GM12874 (cell line): ENCODE results near the gene CCDC88B.

Experiments used
- TF ChIP-seq, protein P1 (sequence below): IDR thresholded peaks from 2 replicates; pipeline ENCODE4 v1.5.1; 2011; ENCODE audit warnings: low read depth, mild to moderate bottlenecking, control low read depth, low read length, moderate library complexity; ENCODE audit not compliant: insufficient read depth

Gene CCDC88B

DNA sequence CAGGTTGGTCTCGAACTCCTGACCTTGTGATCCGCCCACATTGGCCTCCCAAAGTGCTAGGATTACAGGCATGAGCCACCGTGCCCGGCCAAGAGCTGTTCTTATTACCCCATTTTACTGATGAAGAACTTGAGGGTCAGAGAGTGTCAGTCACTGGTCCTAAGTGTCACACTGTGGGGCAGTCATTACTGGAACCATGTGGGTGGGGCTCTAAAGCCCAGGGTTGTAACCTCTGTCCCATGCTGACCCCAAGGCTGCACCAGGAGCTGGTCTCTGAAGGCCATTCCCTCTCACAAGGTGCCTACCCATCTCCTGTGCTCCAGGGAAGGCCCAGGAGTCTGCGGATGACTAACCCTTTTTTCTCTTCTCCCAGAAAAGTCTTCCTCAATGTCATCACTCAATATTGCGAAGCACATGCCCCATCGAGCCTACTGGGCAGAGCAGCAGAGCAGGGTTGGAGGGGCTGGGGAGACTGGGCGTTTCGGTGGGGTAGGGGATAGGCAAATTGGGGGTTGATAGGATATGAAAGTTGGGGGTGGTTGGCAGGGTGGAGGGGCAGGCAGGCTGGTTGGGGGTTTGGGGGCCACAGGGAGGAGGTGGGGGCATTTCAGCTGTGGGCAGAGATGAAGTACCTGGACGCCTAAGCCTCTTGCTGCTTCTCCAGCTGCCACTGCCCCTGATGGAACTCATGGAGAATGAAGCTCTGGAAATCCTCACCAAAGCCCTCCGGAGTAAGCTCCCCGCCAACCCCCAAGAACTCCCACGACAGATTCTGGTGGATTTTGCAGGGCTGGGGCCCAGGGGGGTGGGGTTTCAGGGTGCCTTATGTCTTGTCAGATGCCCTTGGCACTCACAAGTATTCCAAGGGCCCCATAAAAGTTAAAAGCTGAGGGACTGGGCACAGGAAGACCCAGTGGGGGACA lies 36.6 kb upstream of the CCDC88B start:
- TF ChIP-seq, protein P1, sequence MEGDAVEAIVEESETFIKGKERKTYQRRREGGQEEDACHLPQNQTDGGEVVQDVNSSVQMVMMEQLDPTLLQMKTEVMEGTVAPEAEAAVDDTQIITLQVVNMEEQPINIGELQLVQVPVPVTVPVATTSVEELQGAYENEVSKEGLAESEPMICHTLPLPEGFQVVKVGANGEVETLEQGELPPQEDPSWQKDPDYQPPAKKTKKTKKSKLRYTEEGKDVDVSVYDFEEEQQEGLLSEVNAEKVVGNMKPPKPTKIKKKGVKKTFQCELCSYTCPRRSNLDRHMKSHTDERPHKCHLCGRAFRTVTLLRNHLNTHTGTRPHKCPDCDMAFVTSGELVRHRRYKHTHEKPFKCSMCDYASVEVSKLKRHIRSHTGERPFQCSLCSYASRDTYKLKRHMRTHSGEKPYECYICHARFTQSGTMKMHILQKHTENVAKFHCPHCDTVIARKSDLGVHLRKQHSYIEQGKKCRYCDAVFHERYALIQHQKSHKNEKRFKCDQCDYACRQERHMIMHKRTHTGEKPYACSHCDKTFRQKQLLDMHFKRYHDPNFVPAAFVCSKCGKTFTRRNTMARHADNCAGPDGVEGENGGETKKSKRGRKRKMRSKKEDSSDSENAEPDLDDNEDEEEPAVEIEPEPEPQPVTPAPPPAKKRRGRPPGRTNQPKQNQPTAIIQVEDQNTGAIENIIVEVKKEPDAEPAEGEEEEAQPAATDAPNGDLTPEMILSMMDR: no peak

DNA sequence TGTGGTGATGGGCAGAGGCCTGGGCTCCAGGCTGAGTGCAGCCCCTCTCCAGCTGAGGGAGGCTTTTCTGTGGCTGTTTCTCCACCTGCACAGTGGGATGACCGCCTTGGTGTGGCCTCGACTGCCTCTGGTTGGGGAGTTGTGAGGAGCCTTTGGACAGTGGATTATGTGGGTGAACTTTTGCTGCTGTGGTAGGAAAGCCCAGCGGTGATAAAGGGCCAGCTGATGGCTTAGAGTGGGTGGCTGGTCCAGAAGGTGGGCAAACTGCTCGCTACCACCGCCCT lies 36.0 kb upstream of the CCDC88B start:
- TF ChIP-seq, protein P1: no peak

DNA sequence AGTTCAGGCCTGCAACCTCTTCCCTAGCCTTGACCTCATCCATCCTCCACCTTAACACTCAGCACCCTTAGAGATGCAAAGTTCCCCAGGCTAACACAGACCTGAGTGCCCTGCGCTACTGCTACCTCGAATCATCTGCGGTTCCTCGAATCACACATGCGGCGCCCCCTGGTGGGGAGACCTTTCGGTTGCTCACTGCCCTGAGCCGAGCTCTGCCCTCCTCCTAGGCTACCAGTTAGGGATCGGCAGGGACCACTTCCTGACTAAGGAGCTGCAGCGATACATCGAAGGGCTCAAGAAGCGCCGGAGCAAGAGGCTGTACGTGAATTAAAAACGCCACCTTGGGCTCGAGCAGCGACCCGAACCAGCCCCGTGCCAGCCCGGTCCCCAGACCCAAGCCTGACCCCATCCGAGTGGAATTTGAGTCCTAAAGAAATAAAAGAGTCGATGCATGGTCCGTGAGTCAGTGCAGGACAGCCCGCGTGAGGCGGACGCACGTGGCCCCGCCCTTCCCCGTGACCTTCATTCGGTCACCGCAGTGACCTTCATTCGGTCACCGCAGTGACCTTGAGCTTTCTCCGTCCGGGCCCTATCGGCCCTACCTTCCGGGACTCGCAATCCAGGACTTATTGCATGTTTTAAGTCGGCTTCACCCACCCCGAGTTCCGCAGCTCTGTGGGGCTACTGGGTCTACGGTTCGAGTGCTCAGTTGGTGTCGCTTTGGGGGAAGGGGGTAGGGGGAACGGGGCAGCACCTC lies 35.5 kb upstream of the CCDC88B start:
- TF ChIP-seq, protein P1: peak; percentile 90

DNA sequence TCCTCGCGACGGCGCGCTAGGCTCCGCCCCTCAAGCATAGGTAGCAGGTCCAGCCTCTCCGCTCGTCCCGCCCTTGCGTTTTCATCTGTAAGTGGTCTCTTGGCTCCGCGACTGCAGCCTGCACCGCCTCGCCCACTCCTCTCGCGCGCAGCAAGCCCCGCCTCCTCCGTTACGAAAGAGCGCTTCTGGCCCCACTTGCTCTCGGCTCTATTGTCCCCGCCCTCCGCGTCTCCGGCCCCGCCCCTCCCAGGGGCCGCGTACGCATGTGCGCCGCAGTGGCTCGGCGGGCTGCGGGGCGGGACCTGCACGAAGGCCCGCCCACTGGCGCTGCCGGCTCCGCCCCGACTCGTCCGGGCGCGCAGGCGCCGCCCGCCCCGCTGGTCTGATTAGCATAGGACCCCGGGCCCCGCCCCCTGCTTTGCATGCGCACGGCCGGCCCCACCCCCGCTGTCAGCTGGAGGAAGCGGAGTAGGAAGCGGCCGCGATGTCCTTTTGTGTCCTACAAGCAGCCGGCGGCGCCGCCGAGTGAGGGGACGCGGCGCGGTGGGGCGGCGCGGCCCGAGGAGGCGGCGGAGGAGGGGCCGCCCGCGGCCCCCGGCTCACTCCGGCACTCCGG lies 34.8 kb upstream of the CCDC88B start, which contains the start of gene ESRRA:
ESRRA (plus strand) TSS at position 450 of the 616 bp plus-strand sequence. CDS start 1,656 bp downstream, outside the sequence.
- TF ChIP-seq, protein P1: no peak

DNA sequence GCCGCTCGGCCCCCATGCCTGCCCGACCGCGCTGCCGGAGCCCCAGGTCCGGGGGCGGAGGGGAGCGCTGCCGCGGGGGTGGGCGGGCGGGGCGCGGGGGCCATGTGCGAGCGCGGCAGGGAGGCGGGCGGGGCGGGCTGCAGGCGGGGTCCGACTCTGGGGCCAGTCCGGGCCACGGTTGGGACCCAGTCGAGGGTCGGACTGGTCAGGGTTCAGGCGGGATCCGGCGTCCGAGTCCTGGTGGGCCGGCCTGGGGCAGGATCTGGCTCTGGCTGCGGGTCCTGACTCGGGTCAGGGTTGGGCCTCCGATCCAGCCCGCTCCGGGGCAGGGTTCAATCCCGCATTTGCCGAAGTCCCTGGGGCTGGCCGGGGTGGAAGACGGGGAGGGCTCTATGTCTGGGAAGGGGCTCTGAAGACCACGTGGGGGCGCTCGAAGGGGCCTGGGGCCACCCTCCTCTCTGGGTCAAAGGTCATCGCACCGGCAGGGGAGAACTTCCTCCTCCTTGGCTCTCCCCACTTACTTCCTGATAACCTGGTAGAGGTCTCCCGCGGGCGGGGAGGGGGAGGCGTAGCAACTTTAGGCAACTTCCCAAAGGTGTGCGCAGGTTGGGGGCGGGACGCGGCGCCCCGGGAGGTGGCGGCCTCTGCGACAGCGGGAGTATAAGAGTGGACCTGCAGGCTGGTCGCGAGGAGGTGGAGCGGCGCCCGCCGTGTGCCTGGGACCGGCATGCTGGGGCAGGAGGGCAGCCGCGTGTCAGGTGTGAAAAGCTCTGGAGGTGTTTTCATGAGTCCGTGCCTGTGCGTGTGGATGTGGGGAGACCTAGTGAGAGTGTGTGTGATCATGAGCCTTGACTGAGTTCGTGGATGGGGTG lies 34.1 kb upstream of the CCDC88B start:
- TF ChIP-seq, protein P1: peak; percentile 60

DNA sequence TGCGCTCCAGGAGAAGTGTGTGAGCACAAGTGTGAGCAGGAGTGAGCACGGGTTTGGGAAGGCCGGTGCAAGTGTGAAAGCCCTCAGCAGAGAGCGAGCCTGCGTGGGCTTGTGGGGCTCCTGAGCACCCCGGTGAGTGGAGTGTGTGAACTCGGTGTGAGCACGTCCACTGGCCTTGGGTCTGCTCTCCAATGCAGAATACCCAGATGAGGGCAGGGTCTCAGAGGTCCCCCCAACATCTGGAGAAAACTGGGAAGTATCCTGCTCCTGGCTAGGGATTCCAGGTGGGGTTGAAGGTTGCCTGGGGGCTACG lies 33.5 kb upstream of the CCDC88B start:
- TF ChIP-seq, protein P1: no peak
